PFSK-1 (cell line): ENCODE measurements around the gene GRID1.

Experiments
- POLR2AphosphoS5 ChIP-seq: IDR thresholded peaks from 2 replicates; pipeline ENCODE4 v1.6.1; 2012; ENCODE audit warnings: low read depth, mild to moderate bottlenecking, control low read depth, low read length, moderate library complexity
- SIN3A ChIP-seq: IDR thresholded peaks from 2 replicates; pipeline ENCODE4 v1.6.1; 2012; ENCODE audit warnings: mild to moderate bottlenecking, low read length, moderate library complexity, borderline replicate concordance; ENCODE audit not compliant: insufficient read depth
- TAF1 ChIP-seq: IDR thresholded peaks from 2 replicates; pipeline ENCODE4 v1.6.1; 2012; ENCODE audit warnings: low read length, control low read depth, borderline replicate concordance; ENCODE audit not compliant: insufficient read depth
- TF ChIP-seq, protein P1 (sequence below), 2 experiments: IDR thresholded peaks; 2 replicates each; pipeline versions ENCODE4 v1.6.1 to v1.8.0; 2011 to 2012; ENCODE audit warnings: low read depth in 2 of 2, low read length in 2 of 2, control low read depth in 1 of 2, inconsistent platforms in 1 of 2, mild to moderate bottlenecking in 1 of 2, moderate library complexity in 1 of 2; ENCODE audit not compliant: insufficient read depth in 1 of 2

DNA sequence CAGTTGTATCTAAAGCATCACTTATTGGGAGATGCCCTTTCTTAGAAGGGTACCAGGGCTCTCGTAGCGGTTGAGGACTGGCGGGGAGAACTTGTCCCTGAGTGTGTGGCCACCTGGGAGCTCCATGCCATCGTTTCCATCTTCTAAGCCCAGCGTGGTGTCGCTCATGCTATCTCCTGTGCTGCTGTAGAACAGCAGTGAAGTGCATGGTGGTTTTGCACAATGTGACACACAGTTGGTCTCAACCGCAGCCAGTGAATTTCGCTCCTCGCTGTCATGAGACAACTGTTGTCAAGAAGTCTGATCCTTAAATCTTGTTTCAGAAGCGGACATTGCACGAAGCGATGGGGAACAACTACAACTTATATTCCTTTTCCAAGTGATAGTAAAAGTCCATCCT lies 283.4 kb downstream of the GRID1 start:
- no peak for TF ChIP-seq POLR2AphosphoS5
- no peak for TF ChIP-seq TAF1
- TF ChIP-seq SIN3A, result no peak
- TF ChIP-seq, protein P1, sequence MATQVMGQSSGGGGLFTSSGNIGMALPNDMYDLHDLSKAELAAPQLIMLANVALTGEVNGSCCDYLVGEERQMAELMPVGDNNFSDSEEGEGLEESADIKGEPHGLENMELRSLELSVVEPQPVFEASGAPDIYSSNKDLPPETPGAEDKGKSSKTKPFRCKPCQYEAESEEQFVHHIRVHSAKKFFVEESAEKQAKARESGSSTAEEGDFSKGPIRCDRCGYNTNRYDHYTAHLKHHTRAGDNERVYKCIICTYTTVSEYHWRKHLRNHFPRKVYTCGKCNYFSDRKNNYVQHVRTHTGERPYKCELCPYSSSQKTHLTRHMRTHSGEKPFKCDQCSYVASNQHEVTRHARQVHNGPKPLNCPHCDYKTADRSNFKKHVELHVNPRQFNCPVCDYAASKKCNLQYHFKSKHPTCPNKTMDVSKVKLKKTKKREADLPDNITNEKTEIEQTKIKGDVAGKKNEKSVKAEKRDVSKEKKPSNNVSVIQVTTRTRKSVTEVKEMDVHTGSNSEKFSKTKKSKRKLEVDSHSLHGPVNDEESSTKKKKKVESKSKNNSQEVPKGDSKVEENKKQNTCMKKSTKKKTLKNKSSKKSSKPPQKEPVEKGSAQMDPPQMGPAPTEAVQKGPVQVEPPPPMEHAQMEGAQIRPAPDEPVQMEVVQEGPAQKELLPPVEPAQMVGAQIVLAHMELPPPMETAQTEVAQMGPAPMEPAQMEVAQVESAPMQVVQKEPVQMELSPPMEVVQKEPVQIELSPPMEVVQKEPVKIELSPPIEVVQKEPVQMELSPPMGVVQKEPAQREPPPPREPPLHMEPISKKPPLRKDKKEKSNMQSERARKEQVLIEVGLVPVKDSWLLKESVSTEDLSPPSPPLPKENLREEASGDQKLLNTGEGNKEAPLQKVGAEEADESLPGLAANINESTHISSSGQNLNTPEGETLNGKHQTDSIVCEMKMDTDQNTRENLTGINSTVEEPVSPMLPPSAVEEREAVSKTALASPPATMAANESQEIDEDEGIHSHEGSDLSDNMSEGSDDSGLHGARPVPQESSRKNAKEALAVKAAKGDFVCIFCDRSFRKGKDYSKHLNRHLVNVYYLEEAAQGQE (IDR thresholded peaks at IDR 0.05; ENCODE audit: insufficient read depth in 1 of 2, low read depth in 2 of 2, low read length in 2 of 2), result no peak
